ENCODE data around the gene GPHN. TPM values are rescaled to one million over a fixed set of nuclear protein-coding genes. Genes with fewer than 3 reads are reported as not detected.
"Not testable (repeated sequence)": the region's sequence is repeated elsewhere in the genome, so short reads cannot be mapped to it uniquely, and the experiment has no call there.

Gene GPHN
- total RNA-seq, 1 experiment from 2014 or later, result 5.7 TPM

GRCh38 chr14:66715313-66715712, 207.4 kb downstream of the GPHN start:
- in situ Hi-C loops (cut with HindIII; ENCODE audit: low pct_unique_long_range_greater_than_20kb, low sequenced_read_pairs); DNase-seq (ENCODE audit: low read depth): not testable (repeated sequence)

GRCh38 chr14:66716227-66716626, 208.3 kb downstream of the GPHN start:
- in situ Hi-C loops (cut with HindIII; ENCODE audit: low pct_unique_long_range_greater_than_20kb, low sequenced_read_pairs), result no loop called here
- no peak for DNase-seq (ENCODE audit: low read depth)

GRCh38 chr14:66717561-66718140, 209.7 kb downstream of the GPHN start:
- in situ Hi-C loops (cut with HindIII; ENCODE audit: low pct_unique_long_range_greater_than_20kb, low sequenced_read_pairs), result no loop called here
- no peak for DNase-seq (ENCODE audit: low read depth)

GRCh38 chr14:66724996-66725395, 217.0 kb downstream of the GPHN start:
- in situ Hi-C loops (cut with HindIII; ENCODE audit: low pct_unique_long_range_greater_than_20kb, low sequenced_read_pairs), result no loop called here
- no peak for DNase-seq (ENCODE audit: low read depth)

GRCh38 chr14:66731298-66731697, 223.4 kb downstream of the GPHN start:
- in situ Hi-C loops (cut with HindIII; ENCODE audit: low pct_unique_long_range_greater_than_20kb, low sequenced_read_pairs); DNase-seq (ENCODE audit: low read depth): not testable (repeated sequence)

- in situ Hi-C loops (cut with HindIII; ENCODE audit: low pct_unique_long_range_greater_than_20kb, low sequenced_read_pairs), result no loop called here
- no peak for DNase-seq (ENCODE audit: low read depth)
Measured at GRCh38 chr14:66735853-66736252, 227.9 kb downstream of the GPHN start.

GRCh38 chr14:66739826-66740225, 231.9 kb downstream of the GPHN start:
- in situ Hi-C loops (cut with HindIII; ENCODE audit: low pct_unique_long_range_greater_than_20kb, low sequenced_read_pairs), result no loop called here
- no peak for DNase-seq (ENCODE audit: low read depth)

GRCh38 chr14:66745078-66745477, 237.1 kb downstream of the GPHN start:
- no peak for DNase-seq (ENCODE audit: low read depth)
- in situ Hi-C loops (cut with HindIII; ENCODE audit: low pct_unique_long_range_greater_than_20kb, low sequenced_read_pairs), result no loop called here

- peak; percentile 16 for DNase-seq (ENCODE audit: low read depth)
Measured at GRCh38 chr14:66746316-66747006, 238.5 kb downstream of the GPHN start.

GRCh38 chr14:66752109-66752508, 244.2 kb downstream of the GPHN start:
- no peak for DNase-seq (ENCODE audit: low read depth)
- in situ Hi-C loops (cut with HindIII; ENCODE audit: low pct_unique_long_range_greater_than_20kb, low sequenced_read_pairs), result no loop called here

More at GRCh38 chr14:66746316-66747006, 238.5 kb downstream of the GPHN start:
- in situ Hi-C loops (cut with HindIII; ENCODE audit: low pct_unique_long_range_greater_than_20kb, low sequenced_read_pairs), result no loop called here

GRCh38 chr14:66758031-66758613, 250.2 kb downstream of the GPHN start:
- DNase-seq (ENCODE audit: low read depth), result no peak
- in situ Hi-C loops (cut with HindIII; ENCODE audit: low pct_unique_long_range_greater_than_20kb, low sequenced_read_pairs), result no loop called here

- in situ Hi-C loops (cut with HindIII; ENCODE audit: low pct_unique_long_range_greater_than_20kb, low sequenced_read_pairs), result no loop called here
- DNase-seq (ENCODE audit: low read depth), result no peak
Measured at GRCh38 chr14:66772146-66772545, 264.2 kb downstream of the GPHN start.

GRCh38 chr14:66782853-66783252, 274.9 kb downstream of the GPHN start:
- in situ Hi-C loops (cut with HindIII; ENCODE audit: low pct_unique_long_range_greater_than_20kb, low sequenced_read_pairs), result no loop called here
- DNase-seq (ENCODE audit: low read depth), result no peak

GRCh38 chr14:66790101-66790500, 282.2 kb downstream of the GPHN start:
- no peak for DNase-seq (ENCODE audit: low read depth)

GRCh38 chr14:66802962-66803361, 295.0 kb downstream of the GPHN start:
- no peak for DNase-seq (ENCODE audit: low read depth)
- in situ Hi-C loops (cut with HindIII; ENCODE audit: low pct_unique_long_range_greater_than_20kb, low sequenced_read_pairs), result no loop called here

More at GRCh38 chr14:66790101-66790500, 282.2 kb downstream of the GPHN start:
- in situ Hi-C loops (cut with HindIII; ENCODE audit: low pct_unique_long_range_greater_than_20kb, low sequenced_read_pairs), result no loop called here

- in situ Hi-C loops (cut with HindIII; ENCODE audit: low pct_unique_long_range_greater_than_20kb, low sequenced_read_pairs), result no loop called here
- no peak for DNase-seq (ENCODE audit: low read depth)
Measured at GRCh38 chr14:66804141-66804540, 296.2 kb downstream of the GPHN start.

GRCh38 chr14:66813636-66814035, 305.7 kb downstream of the GPHN start:
- DNase-seq (ENCODE audit: low read depth), result no peak
- in situ Hi-C loops (cut with HindIII; ENCODE audit: low pct_unique_long_range_greater_than_20kb, low sequenced_read_pairs), result no loop called here

GRCh38 chr14:66815687-66816086, 307.7 kb downstream of the GPHN start:
- in situ Hi-C loops (cut with HindIII; ENCODE audit: low pct_unique_long_range_greater_than_20kb, low sequenced_read_pairs), result no loop called here
- no peak for DNase-seq (ENCODE audit: low read depth)

- in situ Hi-C loops (cut with HindIII; ENCODE audit: low pct_unique_long_range_greater_than_20kb, low sequenced_read_pairs), result no loop called here
- no peak for DNase-seq (ENCODE audit: low read depth)
Measured at GRCh38 chr14:66824251-66824650, 316.3 kb downstream of the GPHN start.

- in situ Hi-C loops (cut with HindIII; ENCODE audit: low pct_unique_long_range_greater_than_20kb, low sequenced_read_pairs), result no loop called here
- DNase-seq (ENCODE audit: low read depth), result no peak
Measured at GRCh38 chr14:66827182-66827581, 319.2 kb downstream of the GPHN start.

Measured in Caki2 (cell line).